Common myeloid progenitor, CD34-positive (primary cell): Measurements from ENCODE around the gene FXN.

ENCODE experiments used
- CTCF ChIA-PET: fragments of 350-600 bp; sonication (Branson Sonifier 250); formaldehyde crosslinking; loops from one replicate; lab custom pipeline; 2021; ENCODE audit warnings: antibody characterized with exemption; lab: Charles Lee
- POLR2A ChIA-PET: fragments of 350-600 bp; sonication (Branson Sonifier 250); formaldehyde crosslinking; loops from one replicate; lab custom pipeline; 2021; ENCODE audit warnings: antibody characterized with exemption; lab: Charles Lee
- DNase-seq, 3 donors: peaks; one replicate each; pipeline versions ENCODE4 v3.0.0 to v3.0.0-alpha.2; 2013
- H3K27ac ChIP-seq, 2 experiments: 1 replicate in 1 of 2; 2 replicates in 1 of 2; pipeline ENCODE4 v1.7.0; 2013; ENCODE audit warnings: inconsistent platforms in 2 of 2, low read length in 2 of 2, mild to moderate bottlenecking in 2 of 2, low read depth in 1 of 2, moderate library complexity in 1 of 2; ENCODE audit not compliant: severe bottlenecking in 2 of 2, insufficient read depth in 1 of 2, poor library complexity in 1 of 2
- H3K27me3 ChIP-seq, 5 experiments: replicated peaks in 2 of 5; 1 replicate in 3 of 5; 2 replicates in 2 of 5; pipeline versions ENCODE4 v1.6.1 to v1.7.0; 2013; ENCODE audit warnings: low read length in 4 of 5, mild to moderate bottlenecking in 2 of 5, moderate library complexity in 2 of 5, inconsistent platforms in 1 of 5; ENCODE audit not compliant: insufficient read depth in 5 of 5, control insufficient read depth in 4 of 5
- H3K36me3 ChIP-seq, 4 experiments: 1 replicate in 2 of 4; 2 replicates in 2 of 4; pipeline versions ENCODE4 v1.6.1 to v1.7.0; 2013; ENCODE audit warnings: low read length in 3 of 4, control low read depth in 1 of 4, mild to moderate bottlenecking in 1 of 4; ENCODE audit not compliant: control insufficient read depth in 4 of 4, insufficient read depth in 4 of 4
- H3K4me1 ChIP-seq, 4 experiments: 1 replicate in 3 of 4; 2 replicates in 1 of 4; pipeline versions ENCODE4 v1.6.1 to v1.7.1; 2013; ENCODE audit warnings: low read length in 3 of 4, mild to moderate bottlenecking in 3 of 4, control low read depth in 1 of 4, inconsistent platforms in 1 of 4, moderate library complexity in 1 of 4; ENCODE audit not compliant: control insufficient read depth in 4 of 4, insufficient read depth in 4 of 4; ENCODE audit errors: control extremely low read depth in 1 of 4
- H3K4me3 ChIP-seq, 7 experiments: 1 replicate in 4 of 7; 2 replicates in 3 of 7; pipeline versions ENCODE4 v1.5.1 to v1.7.0; 2013; ENCODE audit warnings: mild to moderate bottlenecking in 7 of 7, low read length in 6 of 7, moderate library complexity in 6 of 7, inconsistent platforms in 2 of 7, low read depth in 2 of 7, control low read depth in 1 of 7; ENCODE audit not compliant: insufficient read depth in 4 of 7, control insufficient read depth in 1 of 7; ENCODE audit errors: extremely low read depth in 1 of 7
- H3K9me3 ChIP-seq, 5 experiments: 1 replicate in 4 of 5; 2 replicates in 1 of 5; pipeline versions ENCODE4 v1.6.1 to v1.7.1; 2013; ENCODE audit warnings: low read length in 4 of 5, mild to moderate bottlenecking in 2 of 5, inconsistent platforms in 1 of 5, low read depth in 1 of 5, moderate library complexity in 1 of 5; ENCODE audit not compliant: control insufficient read depth in 4 of 5, insufficient read depth in 2 of 5; ENCODE audit errors: control extremely low read depth in 1 of 5
- WGBS: methylation state at CpG from one replicate; pipeline ENCODE4 v1.1.5; 2013; ENCODE audit not compliant: insufficient coverage; 5-methylcytosine and 5-hydroxymethylcytosine counted together

FXN gene

DNA sequence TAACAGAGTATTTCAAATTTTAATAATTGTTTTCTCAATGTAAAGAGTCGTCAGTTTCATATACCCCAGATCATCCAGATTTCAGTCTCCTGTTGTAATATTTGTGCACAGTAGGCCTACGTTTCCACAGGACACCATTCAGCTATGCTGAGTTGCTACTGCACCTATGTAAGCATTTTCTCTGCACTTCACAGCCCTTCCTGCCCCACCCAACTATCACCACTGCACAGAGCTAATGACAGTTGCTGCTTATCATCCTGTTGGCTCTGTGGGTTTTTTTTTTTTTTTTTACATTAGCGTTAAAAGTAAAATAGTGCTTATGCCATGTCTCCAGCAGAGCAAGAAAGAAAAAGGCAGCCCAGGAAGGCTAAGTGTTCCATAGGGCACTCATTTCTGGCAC lies 15.7 kb upstream of the FXN start:
- ChIA-PET CTCF (interaction anchor here (0.7 to 2.2 kb wide), 15 partner anchors 8 to 442 kb away, joined by 3 to 14 read pairs (median 4); no protein-coding TSS in a partner anchor), POLR2A (interaction anchor here (0.5 to 0.7 kb wide), 2 partner anchors 9 to 281 kb away, joined by 3 to 4 read pairs; no protein-coding TSS in a partner anchor)
- Histone ChIP-seq H3K27ac (peak overlapping the region in 1 of 2 experiments; percentile 70), H3K4me3 (peak overlapping the region in 1 of 7 experiments; percentile 52), H3K9me3 (no peaks in the 10 kb centered on the region), H3K36me3 (no peaks in the 10 kb centered on the region), H3K4me1 (peaks cover 8 to 53% (median 42%) of the 10 kb centered on the region in 4 experiments), H3K27me3 (peaks cover 0 to 5% (median 0%) of the 10 kb centered on the region in 5 experiments)
- peak; percentile 74 to 94 (median 90) for DNase-seq
- 25% methylated on average over 2 of the region's 3 CpGs for WGBS

DNA sequence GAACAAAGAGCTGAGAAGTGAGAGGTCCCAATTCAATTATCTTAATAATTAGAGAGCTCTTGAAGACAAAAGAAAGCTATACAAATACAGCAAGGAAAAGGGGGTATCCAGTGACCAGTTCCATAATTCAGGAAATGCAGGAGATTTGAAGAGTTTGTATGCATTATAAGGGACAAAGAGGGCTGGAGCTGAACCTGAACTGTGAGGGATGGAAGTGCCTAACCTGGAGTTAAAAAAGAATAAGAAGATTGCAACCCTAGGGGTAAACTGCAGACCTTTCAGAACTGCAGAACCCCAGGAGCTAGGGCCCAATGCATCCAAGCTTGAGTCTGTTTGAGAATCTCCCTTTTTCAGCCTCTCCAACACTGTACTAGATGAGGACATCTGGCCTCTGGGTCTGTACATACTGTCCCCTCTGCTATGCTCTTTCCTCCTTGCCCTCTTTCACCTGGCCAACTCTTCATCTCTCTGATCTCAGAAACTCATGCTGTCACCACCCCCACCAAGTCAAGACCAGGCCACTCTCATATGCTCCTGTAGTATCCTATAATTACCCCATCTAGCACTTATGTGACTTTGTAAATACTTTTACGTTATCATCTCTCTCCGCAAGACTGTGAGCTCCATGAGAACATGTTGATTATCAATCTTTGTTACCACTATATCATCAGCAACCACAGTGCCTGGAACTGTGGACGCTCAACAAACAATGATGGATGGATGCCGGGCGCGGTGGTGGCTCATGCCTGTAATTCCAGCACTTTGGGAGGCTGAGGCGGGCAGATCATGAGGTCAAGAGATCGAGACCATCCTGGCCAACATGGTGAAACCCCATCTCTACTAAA lies 15.0 kb upstream of the FXN start:
- peaks cover 8 to 51% (median 42%) of the 10 kb centered on the region in 4 experiments for H3K4me1 ChIP-seq
- H3K36me3 ChIP-seq, result no peaks in the 10 kb centered on the region
- H3K27ac ChIP-seq, result peak overlapping the region in 1 of 2 experiments; percentile 70
- H3K9me3 ChIP-seq, result no peaks in the 10 kb centered on the region
- POLR2A ChIA-PET, result no interaction called here
- 86% methylated on average over 5 of the region's 8 CpGs for WGBS
- DNase-seq, result no peak
- H3K27me3 ChIP-seq, result peaks cover 0 to 4% (median 0%) of the 10 kb centered on the region in 5 experiments
- CTCF ChIA-PET, result interaction anchor here (0.7 to 2.2 kb wide), 11 partner anchors 8 to 442 kb away, joined by 3 to 14 read pairs (median 3); no protein-coding TSS in a partner anchor
- H3K4me3 ChIP-seq, result peak overlapping the region in 1 of 7 experiments; percentile 52

DNA sequence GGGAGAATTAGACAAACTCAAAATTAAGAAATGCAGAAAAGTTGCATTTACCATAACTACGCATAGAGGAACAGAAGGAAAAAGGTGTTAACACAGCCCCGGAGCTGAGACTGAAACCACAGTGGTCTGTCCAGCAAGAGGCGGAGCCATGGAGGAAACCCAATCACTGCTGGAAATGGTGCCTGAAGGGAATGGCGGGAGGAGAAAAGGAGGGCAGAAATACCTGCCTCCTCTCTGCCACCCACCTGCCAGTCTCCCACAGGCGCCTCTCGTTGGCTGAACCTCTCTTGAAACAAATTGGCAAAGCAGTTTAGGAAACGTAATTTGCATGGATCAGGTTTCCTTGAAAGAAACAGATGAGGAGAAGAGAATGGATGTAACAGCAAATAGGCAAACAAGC lies 11.9 kb upstream of the FXN start:
- 64% methylated on average over 6 of the region's 7 CpGs for WGBS
- H3K36me3 ChIP-seq, result no peaks in the 10 kb centered on the region
- no peaks in the 10 kb centered on the region for H3K27me3 ChIP-seq
- H3K4me1 ChIP-seq, result peaks cover 19 to 61% (median 49%) of the 10 kb centered on the region in 4 experiments
- ChIA-PET POLR2A (no interaction called here), CTCF (interaction anchor here (1.1 to 1.8 kb wide), 4 partner anchors 10 to 441 kb away, joined by 3 to 6 read pairs (median 4); no protein-coding TSS in a partner anchor)
- DNase-seq, result no peak
- H3K4me3 ChIP-seq, result no peak overlapping the region
- no peaks in the 10 kb centered on the region for H3K9me3 ChIP-seq
- no peak overlapping the region for H3K27ac ChIP-seq

DNA sequence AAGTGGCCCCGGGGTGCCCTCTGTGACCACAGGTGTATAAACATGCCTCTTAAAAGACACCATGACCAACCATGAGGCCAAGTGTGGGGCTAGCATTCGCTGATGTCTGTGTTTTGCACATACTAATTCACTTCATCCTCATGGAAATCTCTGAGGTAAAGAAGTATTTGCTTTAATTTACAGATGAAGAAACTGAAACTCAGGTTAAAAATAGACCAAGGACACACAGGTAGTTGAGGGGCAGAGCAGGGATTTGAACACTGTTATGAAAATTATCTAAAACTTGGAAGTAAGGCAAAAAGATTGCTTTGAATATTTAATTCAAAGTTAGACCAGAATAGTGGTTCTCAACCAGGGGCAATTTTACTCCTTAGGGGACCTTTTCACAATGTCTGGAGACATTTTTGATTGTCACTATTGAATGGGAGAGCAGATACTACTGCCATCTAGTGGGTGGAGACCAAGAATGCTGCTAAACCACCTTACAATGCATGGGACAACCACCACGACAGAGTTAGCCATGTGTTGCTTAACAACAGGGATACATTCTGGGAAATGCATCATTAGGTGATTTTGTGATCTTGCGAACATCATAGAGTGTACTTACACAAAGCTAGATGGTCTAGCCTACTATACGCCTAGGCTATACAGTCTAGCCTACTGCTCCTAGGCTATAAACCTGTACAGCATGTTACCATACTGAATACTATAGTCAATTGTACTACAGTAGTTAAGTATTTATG lies 8.0 kb upstream of the FXN start:
- ChIA-PET CTCF (interaction anchor here (1.0 to 1.8 kb wide), 17 partner anchors 8 to 467 kb away, joined by 3 to 14 read pairs (median 4); partner anchors contain the start of gene FXN), POLR2A (no interaction called here)
- no peaks in the 10 kb centered on the region for H3K36me3 ChIP-seq
- no peaks in the 10 kb centered on the region for H3K27me3 ChIP-seq
- H3K4me1 ChIP-seq, result peaks cover 11 to 43% (median 26%) of the 10 kb centered on the region in 4 experiments
- H3K27ac ChIP-seq, result no peak overlapping the region
- peak; percentile 77 to 85 (median 84) for DNase-seq
- H3K9me3 ChIP-seq, result peaks cover 0 to 10% (median 0%) of the 10 kb centered on the region in 5 experiments
- H3K4me3 ChIP-seq, result no peak overlapping the region
- WGBS, result no CpG with 5 or more reads among the region's 5 CpGs

DNA sequence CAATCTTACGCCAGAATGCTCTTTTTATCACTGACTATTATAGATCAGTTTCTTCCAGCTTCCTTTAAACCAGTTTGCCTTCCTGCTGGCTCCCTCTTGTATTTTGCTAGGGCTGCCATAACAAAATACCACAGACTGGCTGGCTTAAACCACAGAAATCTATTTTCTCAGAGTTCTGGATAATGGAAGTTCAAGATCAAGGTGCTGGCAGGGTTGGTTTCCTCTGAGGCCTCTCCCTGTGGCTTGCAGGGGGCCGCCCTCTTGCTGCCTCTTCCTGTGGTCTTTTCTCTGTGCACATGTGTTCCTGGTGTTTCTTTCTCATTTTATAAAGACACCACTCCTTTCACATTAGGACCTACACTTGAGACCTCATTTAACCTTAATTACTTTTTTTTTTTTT lies 6.8 kb upstream of the FXN start:
- peak overlapping the region in 1 of 2 experiments; percentile 6 for H3K27ac ChIP-seq
- ChIA-PET POLR2A (interaction anchor here (0.8 to 1.2 kb wide), 2 partner anchors 9 to 16 kb away, joined by 3 to 4 read pairs; no protein-coding TSS in a partner anchor), CTCF (interaction anchor here (0.8 to 1.8 kb wide), 17 partner anchors 9 to 468 kb away, joined by 3 to 14 read pairs (median 4); no protein-coding TSS in a partner anchor)
- no peaks in the 10 kb centered on the region for H3K27me3 ChIP-seq
- 6% methylated on average over 2 of the region's 2 CpGs for WGBS
- peak; percentile 87 to 98 (median 97) for DNase-seq
- no peaks in the 10 kb centered on the region for H3K36me3 ChIP-seq
- H3K9me3 ChIP-seq, result peaks cover 0 to 10% (median 0%) of the 10 kb centered on the region in 5 experiments
- peak overlapping the region in 2 of 7 experiments; percentile 32 to 51 for H3K4me3 ChIP-seq
- peaks cover 11 to 34% (median 22%) of the 10 kb centered on the region in 4 experiments for H3K4me1 ChIP-seq

DNA sequence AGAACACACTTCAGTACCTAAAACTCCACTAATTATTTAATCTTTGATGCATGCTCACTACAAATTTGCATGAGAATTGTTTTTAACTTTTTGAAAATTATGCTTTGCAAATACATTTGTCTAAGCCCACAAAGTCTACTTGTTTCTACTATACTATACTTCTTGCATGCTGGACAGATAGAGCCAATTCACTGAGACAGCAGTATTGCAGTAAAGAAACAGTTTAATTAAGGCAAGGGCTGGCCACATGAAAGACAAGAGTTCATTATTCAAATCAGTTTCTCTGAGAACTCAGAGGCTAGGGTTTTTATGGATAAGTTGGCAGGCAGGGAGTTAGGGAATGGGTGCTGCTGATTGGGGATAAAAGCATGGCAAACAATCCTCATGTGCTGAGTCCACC lies 6.0 kb upstream of the FXN start:
- peaks cover 11 to 27% (median 21%) of the 10 kb centered on the region in 4 experiments for H3K4me1 ChIP-seq
- no peaks in the 10 kb centered on the region for H3K36me3 ChIP-seq
- peak in 2 of 3 donors; percentile 33 to 34 for DNase-seq
- H3K9me3 ChIP-seq, result peaks cover 0 to 10% (median 0%) of the 10 kb centered on the region in 5 experiments
- no peaks in the 10 kb centered on the region for H3K27me3 ChIP-seq
- no peak overlapping the region for H3K27ac ChIP-seq
- CTCF ChIA-PET, result interaction anchor here (1.0 to 1.8 kb wide), 4 partner anchors 12 to 461 kb away, joined by 3 to 9 read pairs (median 4); no protein-coding TSS in a partner anchor
- POLR2A ChIA-PET, result no interaction called here
- no peak overlapping the region for H3K4me3 ChIP-seq
